Endothelial cell of umbilical vein (primary cell): ENCODE data around the gene RNASE7. TPM values are rescaled to one million over a fixed set of nuclear protein-coding genes. Genes with fewer than 3 reads are reported as not detected.

ENCODE experiments used
- BruUV-seq: library from RNA; stranded (reverse); fragments of 400-500 nt; replicated peaks from 2 replicates; lab custom pipeline; 2021; lab: Mats Ljungman, UMichigan
- CTCF ChIA-PET: fragments of 300-600, 350-600 bp; sonication (Branson Sonifier 250); formaldehyde crosslinking; loops from one replicate; lab custom pipeline; 2021; ENCODE audit warnings: antibody characterized with exemption, inconsistent platforms; lab: Charles Lee
- POLR2A ChIA-PET: fragments of 300-600, 350-600 bp; sonication (Branson Sonifier 250); formaldehyde crosslinking; loops from one replicate; lab custom pipeline; 2021; ENCODE audit warnings: antibody characterized with exemption, inconsistent platforms; lab: Charles Lee
- DNase-seq: peaks from one replicate; pipeline ENCODE4 v3.0.0-alpha.2; 2011; ENCODE audit warnings: low read depth, low spot score
- FAIRE-seq: peaks from 2 replicates; lab custom pipeline; 2011; peaks lifted over from hg19 to GRCh38; lab: Jason Lieb, UNC
- H2AFZ ChIP-seq: 2 replicates; pipeline ENCODE4 v1.6.0; 2012; ENCODE audit warnings: low read depth, low read length, control low read depth, inconsistent platforms
- H3K27ac ChIP-seq: 2 replicates; pipeline ENCODE4 v1.5.1; 2011; ENCODE audit warnings: low read depth, mild to moderate bottlenecking, control low read depth, low read length, moderate library complexity; ENCODE audit not compliant: insufficient read depth
- H3K27me3 ChIP-seq, 2 experiments: 2 replicates each; pipeline versions ENCODE4 v1.6.0 to v1.6.1; 2011; ENCODE audit warnings: low read length in 2 of 2, mixed read lengths in 1 of 2; ENCODE audit not compliant: control insufficient read depth in 2 of 2, insufficient read depth in 2 of 2
- H3K36me3 ChIP-seq, 2 experiments: 2 replicates in 1 of 2; 3 replicates in 1 of 2; pipeline ENCODE4 v1.5.1; 2011; ENCODE audit warnings: low read length in 2 of 2, mild to moderate bottlenecking in 1 of 2, moderate library complexity in 1 of 2; ENCODE audit not compliant: control insufficient read depth in 2 of 2, insufficient read depth in 2 of 2; ENCODE audit errors: extremely low read depth in 1 of 2
- H3K4me1 ChIP-seq: 3 replicates; pipeline ENCODE4 v1.5.1; 2011; ENCODE audit warnings: mild to moderate bottlenecking, low read length; ENCODE audit not compliant: control insufficient read depth, insufficient read depth; ENCODE audit errors: extremely low read depth
- H3K4me2 ChIP-seq: 2 replicates; pipeline ENCODE4 v1.6.1; 2011; ENCODE audit warnings: low read length, control low read depth, mixed read lengths; ENCODE audit not compliant: insufficient read depth
- H3K4me3 ChIP-seq, 3 experiments: fragments of 200-600 bp in 1 of 3; sonication (generic), shearing (Covaris generic) in 1 of 3; replicated peaks in 1 of 3; 2 replicates each; pipeline ENCODE4 v1.5.1; 2011 to 2016; ENCODE audit warnings: control low read depth in 3 of 3, low read length in 3 of 3, mild to moderate bottlenecking in 2 of 3, inconsistent platforms in 1 of 3, low read depth in 1 of 3, moderate library complexity in 1 of 3; ENCODE audit not compliant: insufficient read depth in 1 of 3
- H3K79me2 ChIP-seq: 2 replicates; pipeline ENCODE4 v1.6.0; 2012; ENCODE audit warnings: low read length, inconsistent platforms; ENCODE audit not compliant: control insufficient read depth, insufficient read depth
- H3K9ac ChIP-seq: replicated peaks from 2 replicates; pipeline ENCODE3; 2011; ENCODE audit warnings: low read length, control low read depth; ENCODE audit not compliant: insufficient read depth; ENCODE audit errors: extremely low read depth
- H3K9me1 ChIP-seq: replicated peaks from 3 replicates; pipeline ENCODE4 v1.6.0; 2011; ENCODE audit warnings: mild to moderate bottlenecking, low read length; ENCODE audit not compliant: control insufficient read depth, insufficient read depth; ENCODE audit errors: extremely low read depth
- H3K9me3 ChIP-seq: replicated peaks from 2 replicates; pipeline ENCODE4 v1.5.1; 2012; ENCODE audit warnings: low read length, inconsistent platforms; ENCODE audit not compliant: control insufficient read depth, insufficient read depth
- H4K20me1 ChIP-seq: replicated peaks from 2 replicates; pipeline ENCODE3; 2011; ENCODE audit warnings: mild to moderate bottlenecking, low read length; ENCODE audit not compliant: control insufficient read depth, insufficient read depth; ENCODE audit errors: extremely low read depth
- EZH2 ChIP-seq: IDR thresholded peaks from 2 replicates; pipeline ENCODE4 v1.6.1; 2012; ENCODE audit warnings: borderline replicate concordance, low read depth, mild to moderate bottlenecking, moderate library complexity, low read length, inconsistent platforms; ENCODE audit not compliant: severe bottlenecking
- FOS ChIP-seq: IDR thresholded peaks from 2 replicates; pipeline ENCODE4 v1.6.1; 2011; ENCODE audit warnings: mild to moderate bottlenecking, low read length, moderate library complexity, borderline replicate concordance; ENCODE audit not compliant: insufficient read depth
- GATA2 ChIP-seq: IDR thresholded peaks from 2 replicates; pipeline ENCODE4 v1.7.0; 2011; ENCODE audit warnings: low read depth, mild to moderate bottlenecking, moderate library complexity, mixed read lengths, low read length; ENCODE audit not compliant: insufficient read length, insufficient read depth
- JUN ChIP-seq: IDR thresholded peaks from 2 replicates; pipeline ENCODE4 v1.6.1; 2011; ENCODE audit warnings: borderline replicate concordance, low read depth; ENCODE audit not compliant: insufficient read length, insufficient read depth
- MYC ChIP-seq: IDR thresholded peaks from one replicate; pipeline ENCODE4 v1.6.1; 2011; ENCODE audit warnings: mild to moderate bottlenecking, low read depth, low read length
- POLR2A ChIP-seq: IDR thresholded peaks from 2 replicates; pipeline ENCODE4 v1.6.1; 2012; ENCODE audit warnings: low read depth, mild to moderate bottlenecking, control low read depth, low read length
- POLR2AphosphoS5 ChIP-seq: IDR thresholded peaks from 2 replicates; pipeline ENCODE4 v1.6.1; 2012; ENCODE audit warnings: low read depth, mild to moderate bottlenecking, control low read depth, low read length, moderate library complexity; ENCODE audit not compliant: insufficient read depth
- dilution Hi-C: fragments of 300-500 bp; cut with MboI; formaldehyde crosslinking; loops from one replicate; pipeline ENCODE4 v1.15.0; 2019; ENCODE audit warnings: low sequenced_read_pairs; ENCODE audit not compliant: extremely low pct_ligation_motif_present
- intact Hi-C: fragments of 100-400 bp; cut with micrococcal nuclease; formaldehyde crosslinking; loops from one replicate; pipeline ENCODE4 v1.10.0; 2022
- polyA plus RNA-seq, 4 experiments: library from polyadenylated mRNA; depleted of rRNA in 3 of 4; stranded (reverse) in 3 of 4; unstranded in 1 of 4; fragments of >200 nt; gene quantifications; 2 replicates each; pipeline versions ENCODE4 v1.2.1 to v1.2.3, GENCODE V29; 2011 to 2012; ENCODE audit warnings: missing spikeins in 1 of 4
- total RNA-seq: library from RNA; stranded (reverse); gene quantifications from 2 replicates; pipeline ENCODE4 v1.2.3, GENCODE V29; 2021
- TF ChIP-seq, protein P1 (sequence below), 2 donors: IDR thresholded peaks; 1 replicate in 1 of 2; 2 replicates in 1 of 2; pipeline ENCODE4 v1.5.1; 2011; ENCODE audit warnings: low read length in 2 of 2, mild to moderate bottlenecking in 2 of 2, moderate library complexity in 2 of 2, control low read depth in 1 of 2, inconsistent platforms in 1 of 2, low read depth in 1 of 2; ENCODE audit not compliant: insufficient read depth in 1 of 2; ENCODE audit errors: extremely low read depth in 1 of 2
- TF ChIP-seq, protein P2 (sequence below): IDR thresholded peaks from 2 replicates; pipeline ENCODE4 v1.6.1; 2011; ENCODE audit not compliant: insufficient read depth, insufficient read length

Gene RNASE7
- total and polyA plus RNA-seq, 2 donors (not counting 3 experiments of a cell fraction or from before 2014, with no cell fraction given) = not detected

DNA sequence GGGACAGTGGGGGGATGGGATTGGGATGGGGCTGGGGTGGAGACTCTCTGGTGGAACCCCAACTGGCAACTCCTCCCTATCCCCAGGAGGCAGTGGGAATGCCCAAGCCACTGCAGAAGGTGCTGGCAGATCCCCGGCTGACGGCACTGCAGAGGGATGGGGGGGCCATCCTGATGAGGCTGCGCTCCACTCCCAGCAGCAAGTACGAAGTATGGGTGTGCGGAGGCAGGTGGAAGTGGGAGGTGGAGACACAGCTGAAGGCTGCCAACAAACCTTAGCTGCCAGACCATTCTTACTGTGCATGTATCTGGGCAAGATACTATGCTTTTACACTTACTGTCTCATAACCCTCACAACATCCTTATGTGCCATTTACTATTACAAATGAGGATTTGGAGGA, 36.1 kb downstream of the RNASE7 start:
- Histone ChIP-seq H3K9me1 (no peaks in the 10 kb centered on the region), H4K20me1 (no peaks in the 10 kb centered on the region), H3K27me3 (no peaks in the 10 kb centered on the region), H3K9me3 (no peaks in the 10 kb centered on the region), H3K4me2 (no peak overlapping the region), H3K36me3 (peaks cover 0 to 4% of the 10 kb centered on the region in 2 experiments), H3K9ac (no peak overlapping the region), H3K27ac (no peak overlapping the region), H3K4me1 (no peaks in the 10 kb centered on the region), H3K79me2 (no peaks in the 10 kb centered on the region), H3K4me3 (no peak overlapping the region), H2AFZ (no peak overlapping the region)
- FAIRE-seq = no peak
- dilution Hi-C loops = no loop called here
- TF ChIP-seq MYC (no peak), POLR2A (no peak), FOS (no peak), JUN (no peak), POLR2AphosphoS5 (no peak), GATA2 (no peak), EZH2 (no peak)
- TF ChIP-seq, protein P1, sequence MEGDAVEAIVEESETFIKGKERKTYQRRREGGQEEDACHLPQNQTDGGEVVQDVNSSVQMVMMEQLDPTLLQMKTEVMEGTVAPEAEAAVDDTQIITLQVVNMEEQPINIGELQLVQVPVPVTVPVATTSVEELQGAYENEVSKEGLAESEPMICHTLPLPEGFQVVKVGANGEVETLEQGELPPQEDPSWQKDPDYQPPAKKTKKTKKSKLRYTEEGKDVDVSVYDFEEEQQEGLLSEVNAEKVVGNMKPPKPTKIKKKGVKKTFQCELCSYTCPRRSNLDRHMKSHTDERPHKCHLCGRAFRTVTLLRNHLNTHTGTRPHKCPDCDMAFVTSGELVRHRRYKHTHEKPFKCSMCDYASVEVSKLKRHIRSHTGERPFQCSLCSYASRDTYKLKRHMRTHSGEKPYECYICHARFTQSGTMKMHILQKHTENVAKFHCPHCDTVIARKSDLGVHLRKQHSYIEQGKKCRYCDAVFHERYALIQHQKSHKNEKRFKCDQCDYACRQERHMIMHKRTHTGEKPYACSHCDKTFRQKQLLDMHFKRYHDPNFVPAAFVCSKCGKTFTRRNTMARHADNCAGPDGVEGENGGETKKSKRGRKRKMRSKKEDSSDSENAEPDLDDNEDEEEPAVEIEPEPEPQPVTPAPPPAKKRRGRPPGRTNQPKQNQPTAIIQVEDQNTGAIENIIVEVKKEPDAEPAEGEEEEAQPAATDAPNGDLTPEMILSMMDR (IDR thresholded peaks at IDR 0.05; ENCODE audit: extremely low read depth in 1 of 2, insufficient read depth in 1 of 2, low read depth in 1 of 2, low read length in 2 of 2) = no peak
- TF ChIP-seq, protein P2, sequence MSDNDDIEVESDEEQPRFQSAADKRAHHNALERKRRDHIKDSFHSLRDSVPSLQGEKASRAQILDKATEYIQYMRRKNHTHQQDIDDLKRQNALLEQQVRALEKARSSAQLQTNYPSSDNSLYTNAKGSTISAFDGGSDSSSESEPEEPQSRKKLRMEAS = no peak
- DNase-seq = no peak
- ChIA-PET CTCF (interaction anchor here (1.6 kb wide), 1 partner anchor 11 kb away, joined by 5 read pairs; no protein-coding TSS in a partner anchor), POLR2A (no interaction called here)
- intact Hi-C loops = no loop called here
- no TSS peak for BruUV-seq
